Measurements from ENCODE around the gene PJVK.
"Not testable (repeated sequence)": the region's sequence is repeated elsewhere in the genome, so short reads cannot be mapped to it uniquely, and the experiment has no call there.

PJVK gene

DNA sequence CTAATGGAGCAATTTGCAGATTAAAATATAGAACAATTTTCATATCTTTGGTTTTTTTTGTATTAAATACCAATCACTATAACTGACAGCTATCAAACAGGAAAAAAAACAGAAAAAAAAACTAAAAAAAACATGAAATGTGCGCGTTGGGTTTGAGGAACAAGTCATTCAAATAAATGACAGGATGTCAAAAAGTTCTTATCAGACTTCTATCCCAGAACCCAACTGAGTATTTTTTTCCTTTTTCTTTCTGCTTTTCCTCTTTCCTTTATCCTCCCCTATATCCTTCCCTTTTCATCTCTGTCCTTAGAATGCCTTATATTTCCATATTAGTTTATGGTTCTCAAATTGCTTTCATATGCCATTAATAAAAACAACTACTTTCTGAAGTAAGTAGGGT is 14.5 kb upstream of the PJVK start:
- no peak for DNase-seq

DNA sequence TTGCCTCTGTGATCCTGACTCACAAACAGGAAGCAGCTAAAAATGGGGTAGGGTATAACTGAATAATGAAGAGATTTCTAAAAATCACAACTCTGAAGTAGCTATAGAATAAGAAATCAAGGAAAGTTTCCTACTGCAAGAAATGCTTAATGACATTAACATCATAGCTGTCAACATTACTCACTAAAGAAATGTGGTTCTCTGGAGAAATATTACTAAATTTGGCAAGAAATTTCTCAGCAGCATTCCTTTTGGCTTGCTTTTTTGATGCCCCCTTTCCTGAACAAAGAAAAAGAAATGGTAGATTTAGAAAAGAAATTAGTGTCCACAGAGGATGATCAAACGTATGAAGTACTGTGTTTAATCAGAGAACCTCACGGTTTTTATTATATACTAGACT is 9.8 kb upstream of the PJVK start:
- DNase-seq: no peak

GRCh38 chr2:178448968-178449661 is 2.1 kb upstream of the PJVK start:
- DNase-seq: no peak

DNA sequence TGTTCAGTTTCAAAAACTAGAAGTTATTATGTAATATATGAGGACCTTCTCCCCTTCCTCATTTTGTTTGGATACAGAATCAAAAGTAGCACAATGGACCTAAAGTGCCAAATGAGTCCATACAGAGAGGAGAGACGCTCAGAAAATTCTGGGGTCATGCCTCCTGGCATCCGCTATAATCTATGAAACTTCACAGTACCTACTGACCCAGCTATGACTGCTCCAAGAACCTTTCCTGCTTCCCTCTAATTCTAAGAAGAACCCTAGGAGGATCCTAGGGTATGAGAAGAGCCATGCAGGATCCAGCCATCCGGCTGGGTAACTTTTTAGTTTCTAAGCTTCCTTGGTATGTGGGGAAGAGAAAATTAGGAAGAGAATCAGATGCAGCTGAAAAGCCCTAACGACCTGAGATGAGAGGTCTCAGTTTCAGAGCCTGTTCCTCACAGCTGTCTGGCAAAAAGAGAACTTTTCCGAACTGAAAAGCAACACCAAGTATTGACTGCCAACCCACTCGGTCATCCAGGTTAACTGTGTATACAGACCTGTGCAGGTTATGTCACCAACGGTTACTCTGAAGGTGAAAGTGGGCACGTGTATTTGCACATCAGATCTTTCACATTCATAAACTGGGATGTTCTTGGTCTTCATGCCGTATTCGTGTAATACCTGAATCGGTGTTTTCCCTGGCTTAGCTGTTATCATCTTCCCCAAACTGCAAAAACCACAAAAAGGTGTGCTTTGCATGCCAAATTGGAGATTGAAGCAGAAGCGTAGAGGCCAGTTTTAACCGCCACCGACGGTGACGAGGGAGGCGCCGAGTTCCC is 1.3 kb upstream of the PJVK start:
- DNase-seq: no peak

- no peak for DNase-seq
Observed at GRCh38 chr2:178450524-178450773, 729 bp upstream of the PJVK start.

GRCh38 chr2:178452334-178452733 is 1.2 kb downstream of the PJVK start:
- DNase-seq: no peak

GRCh38 chr2:178452870-178453269 is 1.7 kb downstream of the PJVK start:
- no peak for DNase-seq

DNA sequence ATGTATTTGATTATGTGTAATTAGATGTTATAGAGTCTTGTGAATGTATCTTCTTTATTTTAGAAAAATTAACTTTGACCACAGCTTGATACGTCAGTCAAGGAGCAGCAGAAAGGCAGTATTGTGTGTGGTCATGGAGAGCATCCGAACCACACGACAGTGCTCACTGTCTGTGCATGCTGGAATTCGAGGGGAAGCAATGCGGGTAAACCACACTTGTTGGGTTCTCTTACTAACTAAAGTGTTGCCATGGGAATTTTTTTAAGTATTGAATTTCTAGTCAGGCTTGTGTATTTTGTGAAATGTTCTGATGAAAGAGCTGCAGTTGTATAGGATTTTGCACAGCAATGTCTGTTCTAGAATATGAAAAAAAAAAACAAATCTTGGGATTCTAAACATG is 4.8 kb downstream of the PJVK start:
- no peak for DNase-seq

DNA sequence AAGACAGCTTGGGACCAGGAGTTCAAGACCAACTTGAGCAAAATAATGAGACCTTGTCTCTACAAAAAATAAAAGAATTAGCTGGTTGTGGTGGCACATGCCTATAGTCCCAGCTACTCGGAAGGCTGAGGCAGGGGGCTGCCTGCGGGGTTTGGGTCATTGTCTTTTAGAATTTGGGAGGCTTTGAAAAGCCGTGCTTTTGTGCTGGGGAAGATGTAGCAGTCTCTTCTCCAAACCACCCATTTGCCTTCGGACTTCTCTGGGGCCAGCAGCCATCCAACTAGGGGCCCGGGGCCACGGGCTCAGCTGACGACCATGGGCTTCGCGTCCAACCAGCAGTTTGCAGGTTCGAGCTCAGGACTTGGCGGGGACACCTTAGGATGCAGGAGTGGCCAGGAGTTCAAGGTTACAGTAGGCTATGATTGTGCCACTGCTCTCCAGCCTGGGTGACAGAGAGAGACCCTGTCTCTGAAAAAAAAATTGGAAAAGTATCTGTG is 6.3 kb downstream of the PJVK start:
- no peak for DNase-seq

DNA sequence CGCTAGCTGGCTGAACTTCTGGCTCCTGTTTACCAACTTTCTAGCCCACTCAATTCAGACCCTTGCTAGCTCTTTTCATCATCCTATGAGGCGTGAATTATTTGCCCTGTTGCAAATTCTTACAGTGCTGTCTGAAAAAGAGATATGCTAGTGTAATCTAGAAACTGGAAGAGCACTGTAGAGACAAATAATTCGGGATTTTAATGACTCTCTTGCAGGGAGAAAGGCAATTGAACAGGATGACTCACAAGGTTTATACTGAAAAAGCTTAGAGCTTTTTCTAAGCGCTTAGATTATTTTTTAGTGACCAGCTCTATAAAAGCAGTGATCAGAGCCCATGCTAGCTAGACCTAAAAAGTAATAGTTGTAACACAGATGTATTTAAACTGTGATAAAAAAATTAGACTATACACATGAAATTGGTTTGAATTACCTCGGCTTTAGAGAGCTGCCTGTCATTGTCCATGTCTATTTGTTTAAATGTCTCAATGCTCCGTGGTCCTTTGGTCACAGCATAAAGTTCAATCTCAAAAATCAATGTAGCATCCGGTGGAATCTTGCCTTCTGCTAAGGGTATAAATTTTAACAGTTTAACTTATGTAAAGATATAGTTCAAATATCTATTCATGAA is 18.2 kb downstream of the PJVK start:
- no peak for DNase-seq

GRCh38 chr2:178471313-178471712 is 20.1 kb downstream of the PJVK start:
- DNase-seq: not testable (repeated sequence)

DNA sequence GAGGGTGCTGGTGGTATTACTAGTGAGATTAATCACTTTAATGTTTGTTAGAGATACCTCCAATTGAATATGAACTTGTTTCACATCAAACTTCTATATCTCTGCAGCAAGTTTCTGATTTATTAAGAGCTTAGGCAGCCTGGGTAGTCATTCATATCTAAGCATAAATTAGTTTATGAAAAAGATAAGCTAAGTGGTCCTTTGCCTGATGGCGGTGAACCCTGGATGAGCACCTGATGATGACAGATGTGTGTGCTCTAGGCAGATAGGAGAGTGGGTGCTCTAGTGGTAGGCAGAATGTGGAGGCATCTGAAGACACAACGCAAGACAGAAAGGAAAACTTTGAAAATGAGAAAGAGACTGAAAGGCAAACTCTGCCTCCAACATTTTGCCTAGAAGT is 22.2 kb downstream of the PJVK start:
- no peak for DNase-seq

DNA sequence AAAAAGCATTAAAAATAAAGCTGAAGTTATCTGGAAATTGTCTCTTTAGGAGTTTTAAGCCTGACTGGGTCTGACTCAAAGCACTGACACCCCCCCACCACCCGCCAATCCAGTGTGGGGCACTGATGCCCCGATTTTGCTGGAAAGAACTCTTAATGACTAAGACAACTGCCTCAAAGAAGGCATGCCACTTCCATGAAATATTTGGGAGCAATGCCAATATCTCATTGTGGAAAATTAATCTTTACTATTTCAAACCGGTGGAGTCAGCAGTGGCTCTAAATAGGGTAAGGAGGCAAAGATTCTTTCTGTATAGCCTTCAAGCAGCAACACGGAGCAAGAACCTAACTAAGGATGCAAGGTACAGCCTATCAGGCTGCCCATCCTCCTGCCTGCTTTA is 22.8 kb downstream of the PJVK start:
- no peak for DNase-seq

GRCh38 chr2:178474560-178474959 is 23.4 kb downstream of the PJVK start:
- DNase-seq: no peak

- no peak for DNase-seq
Observed at GRCh38 chr2:178476477-178476876, 25.3 kb downstream of the PJVK start.

DNA sequence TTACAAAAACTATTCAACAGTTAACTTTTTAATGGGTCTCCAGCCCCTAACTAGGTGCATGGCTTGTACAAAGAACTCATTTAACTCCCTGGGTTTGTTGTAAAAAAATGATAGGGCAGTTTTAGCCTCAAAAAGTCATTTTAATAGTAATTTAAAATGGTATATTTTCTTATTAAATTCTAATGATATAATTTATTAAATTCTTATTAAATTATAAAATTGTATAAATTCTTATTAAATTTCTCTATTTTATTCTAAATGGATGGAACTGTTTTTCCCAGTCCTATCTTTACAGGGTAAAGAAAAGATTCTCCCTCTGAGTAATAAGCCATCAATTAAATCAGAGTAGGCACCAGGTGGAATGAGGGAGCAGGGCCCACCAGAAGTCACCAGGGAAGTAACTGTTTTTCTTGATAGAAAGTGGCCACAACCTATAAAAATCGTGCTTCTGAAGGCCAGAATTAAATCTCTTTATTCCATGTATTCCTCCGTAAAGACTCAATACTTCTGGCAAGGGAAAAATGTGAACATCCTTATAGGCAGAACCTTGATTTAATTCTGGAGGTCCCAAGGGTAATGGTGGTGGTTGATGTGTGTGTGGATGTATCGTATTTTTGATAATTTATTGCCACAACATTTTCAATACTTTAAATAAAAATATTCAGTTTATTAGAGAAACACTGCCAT is 26.4 kb downstream of the PJVK start:
- no peak for DNase-seq

- no peak for DNase-seq
Observed at GRCh38 chr2:178478130-178478438, 26.9 kb downstream of the PJVK start.

GRCh38 chr2:178478439-178479274 is 27.5 kb downstream of the PJVK start, which contains the start of gene FKBP7:
FKBP7 (minus strand) TSS chr2:178478600; CDS start chr2:178478499, 101 bp downstream.
- no peak for DNase-seq

- DNase-seq: no peak
Observed at GRCh38 chr2:178479275-178479616, 28.1 kb downstream of the PJVK start.

- no peak for DNase-seq
Observed at GRCh38 chr2:178479758-178480226, 28.6 kb downstream of the PJVK start.

DNA sequence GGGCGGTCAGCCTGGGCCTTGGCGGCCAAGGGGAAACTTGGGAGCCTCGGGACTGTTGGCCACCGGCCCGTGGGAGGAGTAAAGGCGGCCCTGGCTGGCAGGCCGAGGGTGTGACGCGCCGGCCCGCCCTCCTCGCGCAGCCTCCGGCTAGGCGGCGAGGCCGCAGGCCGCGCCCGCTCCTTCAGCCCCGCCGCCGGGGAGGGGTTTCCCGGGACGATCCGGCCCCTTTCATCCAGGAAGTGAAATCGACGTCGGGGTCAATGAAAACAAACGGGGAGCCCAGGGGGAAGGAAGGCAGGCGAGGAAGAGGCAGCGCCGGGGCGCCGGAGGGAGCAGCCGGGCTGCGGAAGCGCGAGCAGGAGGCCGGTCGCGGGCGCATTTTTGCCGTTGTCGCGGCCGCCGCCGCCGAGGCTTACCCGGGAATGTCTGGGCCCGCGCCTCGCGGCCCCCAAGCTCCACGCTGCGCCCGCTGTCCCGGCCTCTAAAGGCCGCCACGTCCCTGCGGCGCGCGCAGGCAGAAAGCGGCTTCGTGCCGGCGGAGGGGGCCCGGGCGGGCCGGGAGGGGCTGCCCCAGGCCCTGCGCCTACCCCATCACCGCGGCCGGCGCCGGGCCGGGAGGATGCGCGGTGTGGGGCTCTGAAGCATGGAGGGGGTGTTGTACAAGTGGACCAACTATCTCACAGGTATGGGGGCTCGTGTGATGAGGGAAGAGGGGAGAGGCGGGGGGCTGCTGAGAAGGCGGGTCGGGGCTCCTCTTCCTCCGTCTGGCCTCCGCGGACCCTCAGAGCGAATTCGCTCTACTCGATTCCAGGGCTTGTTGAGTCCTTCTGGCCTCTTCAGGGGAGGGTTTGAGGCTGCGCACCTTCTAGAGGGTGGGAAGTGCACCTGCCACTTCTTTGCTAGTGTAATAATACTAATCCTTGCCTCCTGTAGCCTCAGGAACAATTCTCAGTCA is 29.3 kb downstream of the PJVK start, which contains the start of gene PLEKHA3:
Gene PLEKHA3, plus strand, starts transcription at position 231 of the 955 bp plus-strand sequence. Its CDS starts 413 bp downstream, at position 644.
- peak; percentile 54 for DNase-seq

All from cortex of kidney (tissue), 1 donor.